MCF 10A (cell line): ENCODE results near the gene THEM4. TPM values are rescaled to one million over a fixed set of nuclear protein-coding genes. Genes with fewer than 3 reads are reported as not detected.

Experiments used
- Bru-seq: library from RNA; stranded (reverse); fragments of 400-500 nt; gene quantifications from one replicate; lab custom pipeline; 2021; lab: Mats Ljungman, UMichigan
- BruChase-seq, 2 experiments: library from RNA; stranded (reverse); fragments of 400-500 nt; gene quantifications; one replicate each; lab custom pipeline; 2021; lab: Mats Ljungman, UMichigan
- BruUV-seq: library from RNA; stranded (reverse); fragments of 400-500 nt; replicated peaks from 2 replicates; lab custom pipeline; 2021; lab: Mats Ljungman, UMichigan
- CTCF ChIA-PET: fragments of 300-600 bp; sonication (Branson Sonifier 250); formaldehyde crosslinking; extraction: SDS; loops from one replicate; lab custom pipeline; 2021; ENCODE audit warnings: antibody characterized with exemption, inconsistent platforms; lab: Yijun Ruan, JAX
- POLR2A ChIA-PET: fragments of 300-600, 350-650 bp; sonication (Branson Sonifier 250); formaldehyde crosslinking; extraction: SDS; loops from one replicate; lab custom pipeline; 2020; ENCODE audit warnings: antibody characterized with exemption, inconsistent platforms; lab: Yijun Ruan, JAX
- DNase-seq: peaks from one replicate; pipeline ENCODE4 v3.0.0-alpha.2; 2018; ENCODE audit not compliant: unreplicated experiment
- H3K27ac Mint-ChIP-seq: one replicate; pipeline ENCODE4 v1.8.0; 2022; ENCODE audit warnings: mild to moderate bottlenecking, low read depth, mixed read lengths; ENCODE audit not compliant: unreplicated experiment
- H3K27me3 Mint-ChIP-seq: one replicate; pipeline ENCODE4 v1.8.0; 2022; ENCODE audit warnings: mixed read lengths; ENCODE audit not compliant: insufficient read depth, unreplicated experiment
- H3K36me3 Mint-ChIP-seq: one replicate; pipeline ENCODE4 v1.8.0; 2022; ENCODE audit warnings: mild to moderate bottlenecking, moderate library complexity, mixed read lengths; ENCODE audit not compliant: insufficient read depth, unreplicated experiment
- H3K4me1 Mint-ChIP-seq: one replicate; pipeline ENCODE4 v1.8.0; 2022; ENCODE audit warnings: mixed read lengths; ENCODE audit not compliant: insufficient read depth, unreplicated experiment
- H3K4me3 Mint-ChIP-seq: one replicate; pipeline ENCODE4 v1.8.0; 2022; ENCODE audit warnings: mild to moderate bottlenecking, moderate library complexity, mixed read lengths; ENCODE audit not compliant: unreplicated experiment
- H3K9me3 Mint-ChIP-seq: one replicate; pipeline ENCODE4 v1.8.0; 2022; ENCODE audit warnings: mixed read lengths; ENCODE audit not compliant: unreplicated experiment
- intact Hi-C: fragments of 100-400 bp; cut with micrococcal nuclease; formaldehyde crosslinking; loops from 2 replicates; pipeline ENCODE4 v1.14.1; 2022
- long read RNA-seq: library from polyadenylated mRNA; stranded (forward); transcript quantifications from one replicate; pipeline ENCODE4 v2.0.0, GENCODE V29; 2022
- total RNA-seq: library from RNA; stranded (reverse); gene quantifications from 2 replicates; pipeline ENCODE4 v1.2.3, GENCODE V29; 2022
- TF ChIP-seq, protein P1 (sequence below): fragments of 200-600 bp; IDR thresholded peaks from one replicate; pipeline ENCODE4 v1.8.0; 2022; ENCODE audit warnings: antibody characterized with exemption, mild to moderate bottlenecking; ENCODE audit not compliant: unreplicated experiment

THEM4 gene
- 27.5 and 29.1 TPM in 2 replicates for total RNA-seq
- percentile 88 among the genes with signal in this experiment for Bru-seq, nascent RNA
- BruChase-seq, experiment 1, labeled RNA remaining after a 6-hour chase, result percentile 80 among the genes with signal in this experiment
- percentile 85 among the genes with signal in this experiment for BruChase-seq, experiment 2, labeled RNA remaining after a 2-hour chase
- long read RNA-seq, transcript THEM4-201 (6 exons, 2,377 nt), result major isoform, 34 of 65 reads
- long read RNA-seq, transcript THEM4-202 (7 exons, 1,832 nt), result minor isoform, 14 of 65 reads
- long read RNA-seq, partial matches to known transcripts, result 2 of 65 reads
- long read RNA-seq, other reads (novel, unspliced or antisense), result 12 of 65 reads

DNA sequence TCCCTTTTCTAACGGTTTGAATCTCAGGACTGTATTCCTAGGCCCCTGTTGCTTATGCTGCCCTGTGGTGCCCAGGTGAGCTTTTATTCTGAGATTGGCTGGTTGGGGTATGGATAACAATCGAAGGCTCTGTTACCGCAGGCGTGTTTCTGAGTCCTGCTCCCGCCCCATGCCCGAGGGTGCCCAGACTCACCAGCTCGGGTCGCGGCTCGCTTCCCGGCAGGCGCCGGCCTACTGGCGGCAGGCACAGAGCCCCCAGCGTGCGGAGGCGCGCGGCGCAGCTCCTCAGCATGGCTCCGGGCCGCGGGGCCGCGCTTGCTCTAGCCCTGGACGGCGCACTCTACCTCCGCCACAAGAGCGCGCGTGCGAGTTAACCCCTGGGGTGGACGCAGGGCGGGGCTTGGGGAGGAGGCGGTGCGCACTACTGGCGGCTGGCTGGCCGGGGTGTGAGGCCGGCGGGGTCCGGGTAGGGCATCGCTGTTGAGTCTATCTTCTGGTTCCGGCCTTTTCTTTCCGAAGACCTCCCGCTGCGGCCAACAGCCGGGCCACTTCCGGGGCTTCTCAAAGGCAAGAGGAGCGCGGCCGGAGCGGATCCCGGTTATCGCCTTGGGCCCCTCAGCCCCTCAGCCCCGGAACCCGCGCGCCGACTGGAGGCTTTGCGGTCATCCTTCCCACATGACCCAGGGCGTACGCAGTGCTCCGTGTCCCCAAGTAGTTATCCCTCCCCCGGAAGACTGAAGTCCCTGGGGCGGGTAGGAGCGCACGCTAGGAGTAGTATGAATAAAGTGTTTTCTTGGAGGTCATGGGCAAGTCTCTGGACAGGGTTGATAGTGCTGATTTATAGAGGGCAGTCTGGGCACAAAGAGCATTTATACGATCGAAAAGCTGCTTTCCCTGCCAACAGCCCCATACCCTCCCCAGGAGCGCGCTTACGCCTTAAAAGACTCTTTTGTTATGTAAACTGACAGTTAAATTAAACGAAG lies at the start of gene THEM4:
Gene THEM4 (minus strand): TSS at position 345 of the 983 bp plus-strand sequence. CDS start 53 bp downstream, at position 292.
- H3K9me3 Mint-ChIP-seq, result peaks cover 6% of the 10 kb centered on the region
- ChIA-PET CTCF (interaction anchor here (0.5 to 5.6 kb wide), 27 partner anchors 8 to 549 kb away, joined by 3 to 72 read pairs (median 4); partner anchors contain the start of genes C2CD4D and S100A11), POLR2A (interaction anchor here (0.5 to 5.1 kb wide), 62 partner anchors 7 to 1477 kb away, joined by 3 to 74 read pairs (median 4); partner anchors contain the start of genes C2CD4D, CGN, MRPL9 and S100A10)
- TSS peak; percentile 93 for BruUV-seq
- H3K4me1 Mint-ChIP-seq, result peaks cover 17% of the 10 kb centered on the region
- peaks cover 24% of the 10 kb centered on the region for H3K36me3 Mint-ChIP-seq
- TF ChIP-seq, protein P1, sequence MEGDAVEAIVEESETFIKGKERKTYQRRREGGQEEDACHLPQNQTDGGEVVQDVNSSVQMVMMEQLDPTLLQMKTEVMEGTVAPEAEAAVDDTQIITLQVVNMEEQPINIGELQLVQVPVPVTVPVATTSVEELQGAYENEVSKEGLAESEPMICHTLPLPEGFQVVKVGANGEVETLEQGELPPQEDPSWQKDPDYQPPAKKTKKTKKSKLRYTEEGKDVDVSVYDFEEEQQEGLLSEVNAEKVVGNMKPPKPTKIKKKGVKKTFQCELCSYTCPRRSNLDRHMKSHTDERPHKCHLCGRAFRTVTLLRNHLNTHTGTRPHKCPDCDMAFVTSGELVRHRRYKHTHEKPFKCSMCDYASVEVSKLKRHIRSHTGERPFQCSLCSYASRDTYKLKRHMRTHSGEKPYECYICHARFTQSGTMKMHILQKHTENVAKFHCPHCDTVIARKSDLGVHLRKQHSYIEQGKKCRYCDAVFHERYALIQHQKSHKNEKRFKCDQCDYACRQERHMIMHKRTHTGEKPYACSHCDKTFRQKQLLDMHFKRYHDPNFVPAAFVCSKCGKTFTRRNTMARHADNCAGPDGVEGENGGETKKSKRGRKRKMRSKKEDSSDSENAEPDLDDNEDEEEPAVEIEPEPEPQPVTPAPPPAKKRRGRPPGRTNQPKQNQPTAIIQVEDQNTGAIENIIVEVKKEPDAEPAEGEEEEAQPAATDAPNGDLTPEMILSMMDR, result peak; percentile 25
- H3K27me3 Mint-ChIP-seq, result no peaks in the 10 kb centered on the region
- DNase-seq, result peak; percentile 99
- intact Hi-C loops, result loop anchor here (1.0 to 2.0 kb wide), 2 partner anchors 23 to 59 kb away; no protein-coding TSS in a partner anchor
- H3K27ac Mint-ChIP-seq, result peak within 1 kb of the TSS; percentile 99
- peak within 1 kb of the TSS; percentile 99 for H3K4me3 Mint-ChIP-seq

DNA sequence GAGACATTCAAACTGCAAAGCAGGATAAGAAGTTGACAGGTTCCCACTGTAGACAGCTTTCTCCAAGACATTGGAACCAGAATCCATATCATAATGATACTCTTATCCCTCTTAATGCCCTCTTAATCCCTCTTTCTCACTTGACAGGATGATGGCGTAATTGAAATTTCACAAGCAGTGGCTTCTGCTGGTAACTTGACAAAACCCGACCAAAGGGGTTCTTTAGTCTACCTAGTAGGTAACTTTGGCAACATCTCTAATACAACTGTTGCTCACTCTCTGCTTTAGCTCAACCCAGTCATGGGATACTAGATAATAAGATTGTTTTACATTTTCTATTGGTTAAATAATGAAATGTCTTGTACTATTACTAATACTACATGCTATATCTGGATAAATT lies 49.6 kb upstream of the THEM4 start:
- no peak overlapping the region for H3K27ac Mint-ChIP-seq
- ChIA-PET POLR2A (interaction anchor here (0.9 to 2.2 kb wide), 6 partner anchors 9 to 78 kb away, joined by 3 to 10 read pairs (median 4); partner anchors contain the start of genes S100A11 and THEM4), CTCF (interaction anchor here (0.7 to 1.0 kb wide), 3 partner anchors 10 to 29 kb away, joined by 3 to 4 read pairs (median 3); no protein-coding TSS in a partner anchor)
- H3K9me3 Mint-ChIP-seq, result no peaks in the 10 kb centered on the region
- peak; percentile 79 for DNase-seq
- no peak overlapping the region for H3K4me3 Mint-ChIP-seq
- H3K36me3 Mint-ChIP-seq, result no peaks in the 10 kb centered on the region
- intact Hi-C loops, result no loop called here
- BruUV-seq, result no TSS peak
- TF ChIP-seq, protein P1, result no peak
- H3K4me1 Mint-ChIP-seq, result no peaks in the 10 kb centered on the region
- H3K27me3 Mint-ChIP-seq, result no peaks in the 10 kb centered on the region

DNA sequence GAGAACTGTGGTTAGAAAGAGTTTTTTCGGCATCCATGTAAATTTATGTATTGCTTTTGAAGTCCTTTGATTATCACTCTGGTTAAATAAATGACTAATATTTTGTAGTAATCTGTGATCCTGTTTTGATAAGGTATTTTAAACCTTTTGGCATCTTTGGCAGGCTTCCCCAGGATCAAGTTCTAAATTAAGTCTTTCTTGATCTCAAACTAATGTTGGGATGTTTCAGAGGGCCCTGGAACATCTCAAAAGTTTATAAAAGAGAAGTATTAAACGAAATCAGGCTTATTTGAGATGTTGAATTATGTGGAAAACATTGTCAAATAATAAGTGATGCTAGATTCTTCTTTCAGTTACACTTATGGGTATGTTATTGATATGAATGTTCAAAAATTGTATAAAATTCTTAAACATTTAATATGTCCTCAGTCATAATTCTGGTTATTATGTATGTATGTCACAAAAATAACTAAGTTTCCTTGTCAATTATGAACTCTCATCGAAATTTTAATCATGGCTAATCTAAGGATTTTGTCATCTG lies 47.7 kb upstream of the THEM4 start:
- H3K9me3 Mint-ChIP-seq, result no peaks in the 10 kb centered on the region
- CTCF ChIA-PET, result no interaction called here
- H3K27ac Mint-ChIP-seq, result no peak overlapping the region
- TF ChIP-seq, protein P1, result no peak
- intact Hi-C loops, result no loop called here
- no peak overlapping the region for H3K4me3 Mint-ChIP-seq
- DNase-seq, result no peak
- BruUV-seq, result no TSS peak
- POLR2A ChIA-PET, result interaction anchor here (1.3 kb wide), 1 partner anchor 16 kb away, joined by 3 read pairs; no protein-coding TSS in a partner anchor
- no peaks in the 10 kb centered on the region for H3K4me1 Mint-ChIP-seq
- no peaks in the 10 kb centered on the region for H3K27me3 Mint-ChIP-seq
- H3K36me3 Mint-ChIP-seq, result no peaks in the 10 kb centered on the region
